ENCODE results near the gene BCOR. TPM values are rescaled to one million over a fixed set of nuclear protein-coding genes. Genes with fewer than 3 reads are reported as not detected.
A peak's percentile ranks its signal among the peaks of the same experiment; 100 is the strongest.

BCOR gene
- polyA plus RNA-seq (2012; ENCODE audit: insufficient read depth, insufficient read length) = 30.6 TPM

GRCh38 chrX:40097504-40098263 lies at the start of gene BCOR:
Gene BCOR, minus strand, starts transcription at chrX:40097958. Its CDS starts 20,029 bp downstream, at chrX:40077929.
- peak within 1 kb of the TSS; percentile 60 for H3K4me3 ChIP-seq (ENCODE audit: low read length)
- DNase-seq (ENCODE audit: low read depth, low spot score) = peak; percentile 74

GRCh38 chrX:40147126-40147952 lies 49.6 kb upstream of the BCOR start:
- no peak overlapping the region for H3K4me3 ChIP-seq (ENCODE audit: low read length)
- no peak for DNase-seq (ENCODE audit: low read depth, low spot score)

- no peak overlapping the region for H3K4me3 ChIP-seq (ENCODE audit: low read length)
- DNase-seq (ENCODE audit: low read depth, low spot score) = no peak
These were observed 48.7 kb upstream of the BCOR start for GRCh38 chrX:40146262-40147125.

GRCh38 chrX:40145923-40146261 lies 48.1 kb upstream of the BCOR start:
- H3K4me3 ChIP-seq (ENCODE audit: low read length) = no peak overlapping the region

GRCh38 chrX:40145001-40145922 lies 47.5 kb upstream of the BCOR start:
- no peak overlapping the region for H3K4me3 ChIP-seq (ENCODE audit: low read length)
- no peak for DNase-seq (ENCODE audit: low read depth, low spot score)

More at GRCh38 chrX:40145923-40146261, 48.1 kb upstream of the BCOR start:
- DNase-seq (ENCODE audit: low read depth, low spot score) = no peak

- no peak for DNase-seq (ENCODE audit: low read depth, low spot score)
- no peak overlapping the region for H3K4me3 ChIP-seq (ENCODE audit: low read length)
These were observed 46.8 kb upstream of the BCOR start for GRCh38 chrX:40144576-40144975.

GRCh38 chrX:40143987-40144386 lies 46.2 kb upstream of the BCOR start:
- no peak for DNase-seq (ENCODE audit: low read depth, low spot score)
- no peak overlapping the region for H3K4me3 ChIP-seq (ENCODE audit: low read length)

GRCh38 chrX:40143001-40143400 lies 45.2 kb upstream of the BCOR start:
- no peak overlapping the region for H3K4me3 ChIP-seq (ENCODE audit: low read length)
- no peak for DNase-seq (ENCODE audit: low read depth, low spot score)

- DNase-seq (ENCODE audit: low read depth, low spot score) = no peak
- no peak overlapping the region for H3K4me3 ChIP-seq (ENCODE audit: low read length)
These were observed 44.7 kb upstream of the BCOR start for GRCh38 chrX:40142417-40142816.

- no peak for DNase-seq (ENCODE audit: low read depth, low spot score)
- H3K4me3 ChIP-seq (ENCODE audit: low read length) = no peak overlapping the region
These were observed 43.1 kb upstream of the BCOR start for GRCh38 chrX:40140706-40141499.

GRCh38 chrX:40132751-40133150 lies 35.0 kb upstream of the BCOR start:
- no peak overlapping the region for H3K4me3 ChIP-seq (ENCODE audit: low read length)

GRCh38 chrX:40131654-40132337 lies 34.0 kb upstream of the BCOR start:
- no peak overlapping the region for H3K4me3 ChIP-seq (ENCODE audit: low read length)
- no peak for DNase-seq (ENCODE audit: low read depth, low spot score)

More at GRCh38 chrX:40132751-40133150, 35.0 kb upstream of the BCOR start:
- DNase-seq (ENCODE audit: low read depth, low spot score) = no peak

GRCh38 chrX:40130207-40130606 lies 32.4 kb upstream of the BCOR start:
- H3K4me3 ChIP-seq (ENCODE audit: low read length) = no peak overlapping the region
- DNase-seq (ENCODE audit: low read depth, low spot score) = no peak

GRCh38 chrX:40127052-40127451 lies 29.3 kb upstream of the BCOR start:
- DNase-seq (ENCODE audit: low read depth, low spot score) = peak; percentile 92
- no peak overlapping the region for H3K4me3 ChIP-seq (ENCODE audit: low read length)

GRCh38 chrX:40122487-40122886 lies 24.7 kb upstream of the BCOR start:
- H3K4me3 ChIP-seq (ENCODE audit: low read length) = no peak overlapping the region
- no peak for DNase-seq (ENCODE audit: low read depth, low spot score)

- no peak overlapping the region for H3K4me3 ChIP-seq (ENCODE audit: low read length)
- DNase-seq (ENCODE audit: low read depth, low spot score) = no peak
These were observed 23.9 kb upstream of the BCOR start for GRCh38 chrX:40121618-40122017.
